SU-DHL-6 (cell line): ENCODE results near the gene RFESD.

Source experiments
- H2AFZ ChIP-seq: fragments of 200-600 bp; sonication (generic); 2 replicates; pipeline ENCODE4 v1.6.1; 2014; ENCODE audit warnings: low read depth, mild to moderate bottlenecking, moderate library complexity, mixed read lengths, antibody characterized with exemption, low read length; ENCODE audit not compliant: severe bottlenecking
- H3F3A ChIP-seq: fragments of 200-600 bp; shearing (Covaris generic); 2 replicates; pipeline ENCODE4 v1.6.0; 2016; ENCODE audit warnings: antibody characterized with exemption, mild to moderate bottlenecking; ENCODE audit not compliant: insufficient read depth
- H3K27ac ChIP-seq: fragments of 200-600 bp; sonication (generic); 2 replicates; pipeline ENCODE4 v1.5.1; 2016; ENCODE audit warnings: low read depth, mild to moderate bottlenecking, low read length, moderate library complexity, mixed read lengths
- H3K27me3 ChIP-seq: fragments of 200-600 bp; sonication (generic), shearing (Covaris generic); 2 replicates; pipeline ENCODE4 v1.6.0; 2014; ENCODE audit warnings: mild to moderate bottlenecking, low read length
- H3K36me3 ChIP-seq: fragments of 200-600 bp; sonication (generic); 2 replicates; pipeline ENCODE4 v1.6.1; 2014; ENCODE audit warnings: mild to moderate bottlenecking, low read length, mixed read lengths
- H3K4me2 ChIP-seq: fragments of 300-600, 200-600 bp; shearing (Covaris generic), sonication (generic); 2 replicates; pipeline ENCODE4 v1.6.0; 2014; ENCODE audit warnings: low read length, low read depth, mild to moderate bottlenecking; ENCODE audit not compliant: poor library complexity, severe bottlenecking
- H3K4me3 ChIP-seq: fragments of 200-600 bp; sonication (generic); 2 replicates; pipeline ENCODE4 v1.5.1; 2014; ENCODE audit warnings: antibody characterized with exemption, low read length, mild to moderate bottlenecking, mixed read lengths; ENCODE audit not compliant: insufficient read depth, poor library complexity, severe bottlenecking
- H3K79me2 ChIP-seq: fragments of 200-600 bp; sonication (generic); 2 replicates; pipeline ENCODE4 v1.6.1; 2014; ENCODE audit warnings: mild to moderate bottlenecking, low read length, moderate library complexity; ENCODE audit not compliant: insufficient read depth
- H3K9ac ChIP-seq: fragments of 200-600 bp; sonication (generic); 2 replicates; pipeline ENCODE4 v1.7.0; 2014; ENCODE audit warnings: mild to moderate bottlenecking, low read length
- H3K9me2 ChIP-seq: fragments of 200-600 bp; sonication (generic); replicated peaks from 2 replicates; pipeline ENCODE4 v1.6.1; 2014; ENCODE audit warnings: low read length; ENCODE audit not compliant: insufficient read depth
- H3K9me3 ChIP-seq: fragments of 200-600 bp; sonication (generic); 2 replicates; pipeline ENCODE4 v1.6.1; 2014; ENCODE audit warnings: low read length, mixed read lengths; ENCODE audit not compliant: insufficient read depth
- H4K20me1 ChIP-seq: fragments of 200-600 bp; sonication (generic); 2 replicates; pipeline ENCODE4 v1.6.1; 2014; ENCODE audit warnings: low read depth, mild to moderate bottlenecking, antibody characterized with exemption, low read length, moderate library complexity, mixed read lengths
- EZH2phosphoT487 ChIP-seq: fragments of 200-600 bp; sonication (generic), shearing (Covaris generic); conservative IDR thresholded peaks from 2 replicates; pipeline ENCODE4 v1.6.1; 2018; ENCODE audit warnings: mild to moderate bottlenecking, antibody characterized with exemption, low read length, moderate library complexity, mixed read lengths
- TF ChIP-seq, protein P1 (sequence below): fragments of 200-600 bp; sonication (generic); IDR thresholded peaks from one replicate; pipeline ENCODE4 v1.5.1; 2017; ENCODE audit warnings: antibody characterized with exemption, mild to moderate bottlenecking, low read length, moderate library complexity; ENCODE audit not compliant: insufficient read depth, poor library complexity, severe bottlenecking

RFESD gene

GRCh38 chr5:95621839-95622629 lies 24.5 kb upstream of the RFESD start:
- Histone ChIP-seq H3F3A (no peaks in the 10 kb centered on the region), H3K27ac (no peak overlapping the region), H3K9me2 (no peaks in the 10 kb centered on the region), H3K4me3 (no peak overlapping the region), H4K20me1 (no peaks in the 10 kb centered on the region), H3K4me2 (no peak overlapping the region), H3K79me2 (no peaks in the 10 kb centered on the region), H3K27me3 (no peaks in the 10 kb centered on the region), H3K9me3 (no peaks in the 10 kb centered on the region), H3K9ac (no peak overlapping the region), H3K36me3 (no peaks in the 10 kb centered on the region), H2AFZ (no peak overlapping the region)
- TF ChIP-seq, protein P1, sequence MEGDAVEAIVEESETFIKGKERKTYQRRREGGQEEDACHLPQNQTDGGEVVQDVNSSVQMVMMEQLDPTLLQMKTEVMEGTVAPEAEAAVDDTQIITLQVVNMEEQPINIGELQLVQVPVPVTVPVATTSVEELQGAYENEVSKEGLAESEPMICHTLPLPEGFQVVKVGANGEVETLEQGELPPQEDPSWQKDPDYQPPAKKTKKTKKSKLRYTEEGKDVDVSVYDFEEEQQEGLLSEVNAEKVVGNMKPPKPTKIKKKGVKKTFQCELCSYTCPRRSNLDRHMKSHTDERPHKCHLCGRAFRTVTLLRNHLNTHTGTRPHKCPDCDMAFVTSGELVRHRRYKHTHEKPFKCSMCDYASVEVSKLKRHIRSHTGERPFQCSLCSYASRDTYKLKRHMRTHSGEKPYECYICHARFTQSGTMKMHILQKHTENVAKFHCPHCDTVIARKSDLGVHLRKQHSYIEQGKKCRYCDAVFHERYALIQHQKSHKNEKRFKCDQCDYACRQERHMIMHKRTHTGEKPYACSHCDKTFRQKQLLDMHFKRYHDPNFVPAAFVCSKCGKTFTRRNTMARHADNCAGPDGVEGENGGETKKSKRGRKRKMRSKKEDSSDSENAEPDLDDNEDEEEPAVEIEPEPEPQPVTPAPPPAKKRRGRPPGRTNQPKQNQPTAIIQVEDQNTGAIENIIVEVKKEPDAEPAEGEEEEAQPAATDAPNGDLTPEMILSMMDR, result no peak
- no peak for TF ChIP-seq EZH2phosphoT487

- TF ChIP-seq EZH2phosphoT487, result no peak
- TF ChIP-seq, protein P1, result no peak
These were observed 22.9 kb upstream of the RFESD start for GRCh38 chr5:95623706-95624105.

GRCh38 chr5:95624368-95624767 lies 22.2 kb upstream of the RFESD start:
- Histone ChIP-seq H3K4me3 (no peak overlapping the region), H3K9me2 (no peaks in the 10 kb centered on the region), H3K4me2 (no peak overlapping the region), H3F3A (no peaks in the 10 kb centered on the region), H3K36me3 (no peaks in the 10 kb centered on the region), H3K27ac (no peak overlapping the region), H3K9ac (no peak overlapping the region), H2AFZ (no peak overlapping the region), H3K9me3 (no peaks in the 10 kb centered on the region), H4K20me1 (no peaks in the 10 kb centered on the region), H3K79me2 (no peaks in the 10 kb centered on the region), H3K27me3 (no peaks in the 10 kb centered on the region)
- TF ChIP-seq, protein P1, result no peak

More at GRCh38 chr5:95623706-95624105, 22.9 kb upstream of the RFESD start:
- no peak overlapping the region for H3K27ac ChIP-seq
- H3K36me3 ChIP-seq, result no peaks in the 10 kb centered on the region
- no peak overlapping the region for H3K4me3 ChIP-seq
- no peak overlapping the region for H2AFZ ChIP-seq
- no peaks in the 10 kb centered on the region for H3F3A ChIP-seq
- H3K27me3 ChIP-seq, result no peaks in the 10 kb centered on the region
- no peaks in the 10 kb centered on the region for H3K79me2 ChIP-seq
- H3K4me2 ChIP-seq, result no peak overlapping the region
- no peaks in the 10 kb centered on the region for H4K20me1 ChIP-seq
- H3K9me3 ChIP-seq, result no peaks in the 10 kb centered on the region
- no peaks in the 10 kb centered on the region for H3K9me2 ChIP-seq
- H3K9ac ChIP-seq, result no peak overlapping the region
